ENCODE data around the gene NXPH3.

- TF ChIP-seq EZH2 (IDR thresholded peaks at IDR 0.05; ENCODE audit: insufficient read depth, poor library complexity, severe bottlenecking) = no peak
- no peak for TF ChIP-seq EZH2phosphoT487 (IDR thresholded peaks at IDR 0.05; ENCODE audit: insufficient read depth, low read depth)
These were observed 53.8 kb downstream of the NXPH3 start for GRCh38 chr17:49629447-49629846.
